Activated CD8-positive, alpha-beta T cell treated with anti-CD3 and anti-CD28 coated beads, Interleukin-2, amount 10 ng/mL, durations not matched to agents 7 days and 5 days (primary cell): ENCODE data around the gene CTNNA3. TPM values are rescaled to one million over a fixed set of nuclear protein-coding genes. Genes with fewer than 3 reads are reported as not detected.

Experiments used
- ATAC-seq: fragments of 150-1000 bp; cut with Tn5 transposase; one replicate; pipeline ENCODE4 v1.10.0; 2021; ENCODE audit warnings: moderate library complexity
- CTCF ChIA-PET: fragments of 350-600 bp; sonication (Branson Sonifier 250); formaldehyde crosslinking; loops from one replicate; lab custom pipeline; 2021; ENCODE audit warnings: antibody characterized with exemption; lab: Charles Lee
- POLR2A ChIA-PET: fragments of 350-600 bp; sonication (Branson Sonifier 250); formaldehyde crosslinking; loops from one replicate; lab custom pipeline; 2021; ENCODE audit warnings: antibody characterized with exemption; lab: Charles Lee
- DNase-seq: peaks from one replicate; pipeline ENCODE4 v3.0.0-alpha.2; 2020
- H3K27ac Mint-ChIP-seq: one replicate; pipeline ENCODE4 v1.8.0; 2021; ENCODE audit warnings: mild to moderate bottlenecking, mixed read lengths
- H3K27me3 Mint-ChIP-seq: one replicate; pipeline ENCODE4 v1.8.0; 2021; ENCODE audit warnings: low read depth, mixed read lengths
- H3K36me3 Mint-ChIP-seq: one replicate; pipeline ENCODE4 v1.8.0; 2021; ENCODE audit warnings: low read depth, mixed read lengths
- H3K4me1 Mint-ChIP-seq: one replicate; pipeline ENCODE4 v1.8.0; 2021; ENCODE audit warnings: low read depth, mixed read lengths
- H3K4me3 Mint-ChIP-seq: one replicate; pipeline ENCODE4 v1.8.0; 2021; ENCODE audit warnings: mild to moderate bottlenecking, mixed read lengths
- H3K9me3 Mint-ChIP-seq: one replicate; pipeline ENCODE4 v1.8.0; 2022; ENCODE audit warnings: mixed read lengths; ENCODE audit not compliant: insufficient read depth
- total RNA-seq, 2 experiments: library from RNA; stranded (reverse); gene quantifications; one replicate each; pipeline ENCODE4 v1.2.3, GENCODE V29; 2021

Gene CTNNA3
- total RNA-seq, 2 experiments from 2014 or later, result 1.3 to 2.6 TPM

DNA sequence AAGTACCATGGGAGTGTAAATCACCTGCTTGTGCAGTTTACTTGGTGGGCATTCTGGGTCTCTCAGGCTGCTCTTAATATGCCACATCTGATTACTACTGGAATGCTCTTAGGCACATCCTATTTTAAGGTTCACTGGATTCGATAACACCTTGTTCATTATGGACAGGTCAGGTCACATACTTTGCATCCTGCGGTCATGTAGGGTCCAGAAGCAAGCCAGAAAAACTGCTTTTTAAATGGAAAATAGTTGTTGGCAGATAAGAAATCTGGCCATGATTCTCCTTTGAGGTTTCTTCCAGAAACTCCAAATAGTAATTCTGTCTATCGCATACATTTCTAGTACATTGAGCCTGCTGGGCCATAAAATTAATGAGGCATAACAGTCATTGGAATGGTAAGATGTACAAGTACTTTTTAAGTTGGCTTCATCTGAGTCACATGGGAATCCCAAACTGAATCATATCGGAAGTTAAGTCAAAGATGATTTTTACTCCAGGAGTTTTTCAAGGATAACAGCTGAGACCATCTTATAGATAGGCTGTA lies 398.3 kb downstream of the CTNNA3 start:
- Mint-ChIP-seq H3K27ac (no peak overlapping the region), H3K36me3 (no peaks in the 10 kb centered on the region), H3K4me3 (no peak overlapping the region), H3K4me1 (no peaks in the 10 kb centered on the region), H3K9me3 (no peaks in the 10 kb centered on the region), H3K27me3 (no peaks in the 10 kb centered on the region)
- ATAC-seq (no peak), DNase-seq (no peak)
- POLR2A ChIA-PET, result no interaction called here
- CTCF ChIA-PET, result no interaction called here

DNA sequence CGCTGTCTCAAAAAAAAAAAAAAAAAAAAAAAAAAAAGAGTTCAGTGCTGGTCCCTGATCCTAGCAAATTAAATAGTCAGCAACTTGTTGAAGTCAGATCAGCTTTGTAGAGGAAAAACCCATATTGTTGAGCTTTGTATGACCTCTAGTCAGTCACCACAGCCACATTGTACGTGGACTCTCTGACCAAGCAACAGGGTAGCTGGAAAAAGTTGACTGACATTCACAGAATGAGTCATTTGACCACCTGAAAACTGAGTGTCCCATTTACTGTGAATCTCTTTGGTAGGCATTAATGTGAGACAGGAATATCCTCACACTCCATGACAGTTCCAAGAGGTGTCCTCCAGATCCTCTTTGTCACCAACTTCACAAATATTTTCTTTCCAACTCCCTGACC lies 399.1 kb downstream of the CTNNA3 start:
- ChIA-PET CTCF (no interaction called here), POLR2A (no interaction called here)
- Mint-ChIP-seq H3K4me3 (no peak overlapping the region), H3K27ac (no peak overlapping the region), H3K9me3 (no peaks in the 10 kb centered on the region), H3K4me1 (no peaks in the 10 kb centered on the region), H3K27me3 (no peaks in the 10 kb centered on the region), H3K36me3 (no peaks in the 10 kb centered on the region)
- ATAC-seq (no peak), DNase-seq (no peak)

- no peak overlapping the region for H3K27ac Mint-ChIP-seq
- H3K4me1 Mint-ChIP-seq, result no peaks in the 10 kb centered on the region
- no peak for DNase-seq
- H3K9me3 Mint-ChIP-seq, result no peaks in the 10 kb centered on the region
- no peaks in the 10 kb centered on the region for H3K36me3 Mint-ChIP-seq
- no peak for ATAC-seq
- no peaks in the 10 kb centered on the region for H3K27me3 Mint-ChIP-seq
- ChIA-PET POLR2A (no interaction called here), CTCF (no interaction called here)
- no peak overlapping the region for H3K4me3 Mint-ChIP-seq
These were observed 407.1 kb downstream of the CTNNA3 start for GRCh38 chr10:67288688-67289410.

DNA sequence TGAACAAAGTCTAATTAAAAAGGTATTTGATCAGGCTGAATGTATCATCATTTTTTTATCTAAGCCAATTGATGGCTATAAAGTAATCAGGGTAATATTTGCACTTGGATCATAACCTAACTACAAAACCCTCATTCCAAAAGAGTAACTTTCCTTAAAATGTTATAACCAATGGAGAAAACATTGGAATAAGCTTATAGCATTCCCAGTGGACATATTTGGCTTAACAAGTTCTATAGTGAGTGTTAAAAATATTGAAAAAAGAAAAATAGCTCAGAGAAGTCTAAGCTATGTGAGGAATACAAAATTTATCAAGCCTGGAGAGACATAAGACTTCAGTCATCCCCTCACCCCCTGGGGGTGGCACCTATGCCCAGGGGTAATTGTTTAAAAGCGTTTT lies 411.4 kb downstream of the CTNNA3 start:
- H3K4me3 Mint-ChIP-seq, result no peak overlapping the region
- ChIA-PET POLR2A (no interaction called here), CTCF (interaction anchor here (0.6 kb wide), 1 partner anchor 495 kb away, joined by 3 read pairs; no protein-coding TSS in a partner anchor)
- ATAC-seq (no peak), DNase-seq (no peak)
- H3K4me1 Mint-ChIP-seq, result no peaks in the 10 kb centered on the region
- H3K36me3 Mint-ChIP-seq, result no peaks in the 10 kb centered on the region
- H3K27me3 Mint-ChIP-seq, result no peaks in the 10 kb centered on the region
- H3K27ac Mint-ChIP-seq, result no peak overlapping the region
- H3K9me3 Mint-ChIP-seq, result no peaks in the 10 kb centered on the region

GRCh38 chr10:67282871-67283270 lies 413.1 kb downstream of the CTNNA3 start:
- POLR2A ChIA-PET, result no interaction called here

DNA sequence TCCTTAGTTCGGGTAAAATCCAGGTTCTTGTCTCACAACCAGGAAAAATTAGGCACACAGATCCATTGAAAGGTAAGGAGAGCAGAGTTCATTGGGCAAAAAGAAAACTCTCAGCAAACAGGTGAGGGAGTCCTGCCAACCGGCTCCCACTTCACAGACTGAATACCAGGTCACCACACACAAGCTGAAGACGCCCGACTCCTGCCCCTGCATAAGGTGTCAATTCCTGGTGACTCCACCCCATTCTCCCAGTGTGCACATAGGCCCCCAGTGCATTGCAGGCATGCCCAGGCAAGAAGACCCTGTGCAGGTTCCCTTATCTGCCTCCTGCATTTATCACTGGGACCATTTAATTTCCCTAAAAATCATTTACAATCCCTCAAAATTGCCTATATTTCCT lies 415.6 kb downstream of the CTNNA3 start:
- ChIA-PET CTCF (no interaction called here), POLR2A (no interaction called here)
- Mint-ChIP-seq H3K4me3 (no peak overlapping the region), H3K27me3 (no peaks in the 10 kb centered on the region), H3K4me1 (no peaks in the 10 kb centered on the region), H3K36me3 (no peaks in the 10 kb centered on the region), H3K9me3 (no peaks in the 10 kb centered on the region), H3K27ac (no peak overlapping the region)
- DNase-seq (no peak), ATAC-seq (no peak)

More at GRCh38 chr10:67282871-67283270, 413.1 kb downstream of the CTNNA3 start:
- Mint-ChIP-seq H3K27ac (no peak overlapping the region), H3K36me3 (no peaks in the 10 kb centered on the region), H3K4me3 (no peak overlapping the region), H3K9me3 (no peaks in the 10 kb centered on the region), H3K27me3 (no peaks in the 10 kb centered on the region), H3K4me1 (no peaks in the 10 kb centered on the region)
- ATAC-seq, result no peak
- CTCF ChIA-PET, result no interaction called here
- no peak for DNase-seq

DNA sequence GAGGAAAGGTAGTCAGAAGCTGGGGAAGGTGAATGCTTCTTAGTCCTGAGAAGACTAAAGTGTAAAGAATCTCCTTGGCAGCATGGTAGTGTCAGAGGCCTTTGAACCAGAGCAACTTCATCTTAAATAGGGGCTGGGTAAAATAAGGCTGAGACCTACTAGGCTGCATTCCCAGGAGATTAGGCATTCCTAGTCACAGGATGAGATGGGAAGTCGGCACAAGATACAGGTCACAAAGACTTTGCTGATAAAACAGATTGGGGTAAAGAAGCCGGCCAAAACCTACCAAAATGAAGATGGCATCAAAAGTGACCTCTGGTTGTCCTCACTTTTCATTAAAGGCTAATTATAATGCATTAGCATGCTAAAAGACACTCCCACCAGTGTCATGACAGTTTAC lies 418.6 kb downstream of the CTNNA3 start:
- no peaks in the 10 kb centered on the region for H3K36me3 Mint-ChIP-seq
- H3K27ac Mint-ChIP-seq, result no peak overlapping the region

DNA sequence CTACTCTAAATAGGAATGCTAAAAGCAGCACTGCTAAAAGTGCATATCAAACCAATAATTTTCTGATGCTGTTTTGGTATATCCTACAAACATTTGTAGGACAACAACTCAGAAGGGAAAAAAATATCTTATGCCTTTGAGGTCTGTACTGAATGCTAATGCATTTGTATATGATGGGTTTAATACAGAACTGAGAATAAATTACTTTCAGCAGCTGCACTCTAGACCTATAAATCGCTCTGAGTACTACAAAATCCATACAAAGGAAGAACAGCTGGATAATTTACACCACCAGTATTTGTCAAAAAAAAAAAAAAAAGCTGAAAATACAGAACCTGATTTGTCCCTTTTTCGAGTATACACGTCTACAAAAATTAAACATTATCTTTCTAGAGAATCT lies 426.2 kb downstream of the CTNNA3 start:
- Mint-ChIP-seq H3K27ac (no peak overlapping the region), H3K36me3 (no peaks in the 10 kb centered on the region), H3K9me3 (no peaks in the 10 kb centered on the region), H3K27me3 (no peaks in the 10 kb centered on the region), H3K4me1 (no peaks in the 10 kb centered on the region), H3K4me3 (no peak overlapping the region)
- POLR2A ChIA-PET, result no interaction called here
- ATAC-seq (no peak), DNase-seq (no peak)
- CTCF ChIA-PET, result no interaction called here

More for the DNA sequence above, 418.6 kb downstream of the CTNNA3 start:
- no peaks in the 10 kb centered on the region for H3K27me3 Mint-ChIP-seq
- ATAC-seq (no peak), DNase-seq (no peak)
- H3K9me3 Mint-ChIP-seq, result no peaks in the 10 kb centered on the region
- no peaks in the 10 kb centered on the region for H3K4me1 Mint-ChIP-seq
- H3K4me3 Mint-ChIP-seq, result no peak overlapping the region
- POLR2A ChIA-PET, result no interaction called here
- CTCF ChIA-PET, result no interaction called here

- Mint-ChIP-seq H3K4me1 (no peaks in the 10 kb centered on the region), H3K4me3 (no peak overlapping the region), H3K27ac (no peak overlapping the region), H3K9me3 (no peaks in the 10 kb centered on the region), H3K36me3 (no peaks in the 10 kb centered on the region), H3K27me3 (no peaks in the 10 kb centered on the region)
- ATAC-seq, result no peak
- no peak for DNase-seq
- ChIA-PET CTCF (no interaction called here), POLR2A (no interaction called here)
These were observed 427.8 kb downstream of the CTNNA3 start for GRCh38 chr10:67268146-67268545.

- no peaks in the 10 kb centered on the region for H3K27me3 Mint-ChIP-seq
- DNase-seq, result no peak
- H3K4me3 Mint-ChIP-seq, result no peak overlapping the region
- CTCF ChIA-PET, result no interaction called here
- H3K36me3 Mint-ChIP-seq, result no peaks in the 10 kb centered on the region
- POLR2A ChIA-PET, result no interaction called here
- ATAC-seq, result no peak
- no peaks in the 10 kb centered on the region for H3K4me1 Mint-ChIP-seq
- H3K9me3 Mint-ChIP-seq, result no peaks in the 10 kb centered on the region
- H3K27ac Mint-ChIP-seq, result no peak overlapping the region
These were observed 433.3 kb downstream of the CTNNA3 start for GRCh38 chr10:67262675-67263074.

DNA sequence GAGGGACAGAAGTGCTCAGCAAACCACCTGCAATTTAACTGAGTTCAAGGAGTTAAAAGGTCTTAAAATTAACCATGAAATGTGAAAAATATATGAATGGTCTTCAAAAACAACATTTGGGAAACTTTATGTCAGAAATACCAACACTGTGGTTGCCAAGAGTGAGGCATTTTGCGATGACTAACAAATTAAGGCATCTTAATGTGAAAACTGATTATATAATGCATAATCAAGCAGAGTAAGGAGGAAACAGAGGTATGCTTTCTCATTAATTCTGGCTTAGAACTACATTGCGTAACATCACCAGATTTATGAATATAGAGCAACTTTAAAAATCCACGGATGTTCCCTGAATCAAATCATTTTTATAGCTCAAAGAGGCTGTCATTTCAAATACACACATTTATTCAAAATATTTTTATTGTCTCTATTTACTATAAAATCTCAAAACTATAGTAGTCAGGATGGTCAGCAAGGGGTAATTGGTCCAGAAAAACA lies 434.6 kb downstream of the CTNNA3 start:
- H3K4me1 Mint-ChIP-seq, result no peaks in the 10 kb centered on the region
- no peak overlapping the region for H3K4me3 Mint-ChIP-seq
- CTCF ChIA-PET, result no interaction called here
- no peak overlapping the region for H3K27ac Mint-ChIP-seq
- POLR2A ChIA-PET, result no interaction called here
- ATAC-seq (no peak), DNase-seq (no peak)
- H3K27me3 Mint-ChIP-seq, result no peaks in the 10 kb centered on the region
- no peaks in the 10 kb centered on the region for H3K9me3 Mint-ChIP-seq
- no peaks in the 10 kb centered on the region for H3K36me3 Mint-ChIP-seq

DNA sequence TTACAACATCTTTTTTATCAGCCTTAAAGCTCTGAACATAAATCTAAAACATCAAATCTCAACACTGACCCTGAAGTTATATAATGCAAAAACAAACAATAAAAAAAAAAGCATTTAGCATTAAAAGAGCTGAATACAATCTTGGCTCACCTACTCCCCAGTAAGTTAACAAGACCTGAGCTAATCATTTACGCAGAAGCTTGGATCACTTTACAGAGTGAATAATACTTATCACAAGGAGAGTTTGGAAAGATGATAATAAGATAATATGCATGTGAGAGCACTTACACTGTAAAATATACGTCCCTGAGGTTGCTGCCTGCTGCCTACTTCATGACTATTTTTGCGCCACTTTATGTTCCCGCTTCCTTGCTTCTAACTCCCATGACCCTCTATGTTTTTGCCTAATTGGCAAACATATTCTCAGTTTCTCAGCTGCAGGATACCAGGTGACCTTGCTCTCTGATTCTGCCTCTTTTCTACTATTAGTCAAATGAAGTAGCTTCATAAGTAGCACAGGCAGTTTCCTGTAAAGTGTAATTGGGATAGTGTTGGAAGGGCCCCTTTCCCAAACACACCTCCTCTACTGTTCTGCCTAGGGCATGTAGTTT lies 436.6 kb downstream of the CTNNA3 start:
- ATAC-seq, result no peak

More for the DNA sequence above, 436.6 kb downstream of the CTNNA3 start:
- Mint-ChIP-seq H3K4me3 (no peak overlapping the region), H3K27ac (no peak overlapping the region), H3K9me3 (no peaks in the 10 kb centered on the region), H3K4me1 (no peaks in the 10 kb centered on the region), H3K27me3 (no peaks in the 10 kb centered on the region), H3K36me3 (no peaks in the 10 kb centered on the region)
- DNase-seq, result no peak
- CTCF ChIA-PET, result no interaction called here
- POLR2A ChIA-PET, result no interaction called here
